ENCODE results near the gene SEMA3G.

SEMA3G gene

DNA sequence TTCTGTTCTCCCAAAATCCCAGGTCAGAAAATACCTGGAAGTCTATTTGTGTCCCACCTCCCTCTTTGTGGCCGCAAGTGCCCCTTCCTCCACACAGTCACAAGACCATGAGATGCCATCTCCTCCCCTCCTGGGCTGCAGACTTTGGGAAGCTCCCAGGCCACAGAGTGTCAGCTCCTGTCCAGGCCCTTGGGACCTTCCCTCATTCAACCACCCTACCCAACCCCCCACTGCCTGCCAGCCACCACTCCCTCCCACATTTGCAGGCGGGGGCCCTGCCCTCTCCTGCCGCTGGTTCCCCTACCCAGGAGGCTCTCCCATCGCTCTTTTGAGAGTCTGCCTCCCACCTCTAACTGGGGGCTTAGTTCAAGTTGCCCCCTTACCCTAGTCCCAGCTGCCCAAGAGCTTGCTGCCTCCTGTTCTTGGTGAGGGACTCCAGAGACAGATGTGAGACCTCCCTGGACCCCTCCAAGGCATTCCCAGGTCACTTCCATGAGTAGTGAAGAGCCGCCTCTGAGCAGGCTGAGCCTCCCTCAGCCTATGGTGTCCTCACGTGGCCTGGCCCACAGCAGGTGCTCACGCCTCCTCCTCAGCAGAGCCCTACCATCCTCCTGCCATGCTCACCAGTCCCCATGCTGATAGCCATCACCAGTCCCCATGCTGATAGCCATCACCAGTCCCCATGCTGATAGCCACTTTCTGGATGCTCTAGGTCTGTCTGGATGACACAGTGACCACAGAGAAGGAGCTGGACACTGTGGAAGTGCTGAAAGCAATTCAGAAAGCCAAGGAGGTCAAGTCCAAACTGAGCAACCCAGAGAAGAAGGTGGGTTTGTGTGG lies 34.4 kb upstream of the SEMA3G start:
- no peak for DNase-seq

DNA sequence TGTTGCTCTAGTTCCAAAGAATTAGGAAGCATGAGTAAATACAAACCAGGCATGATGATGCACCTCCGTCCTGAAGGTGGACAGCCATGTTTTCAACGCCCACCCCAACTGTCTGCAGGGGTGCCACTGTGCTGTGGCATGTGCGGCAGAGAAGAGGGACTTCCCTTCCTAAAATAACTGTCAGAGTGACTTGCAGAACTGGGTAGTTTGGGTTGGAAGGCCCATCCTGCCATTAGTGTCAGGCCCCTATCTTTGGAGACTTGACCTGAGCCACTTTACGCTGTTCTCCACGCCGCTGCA lies 32.8 kb upstream of the SEMA3G start:
- no peak for DNase-seq

DNA sequence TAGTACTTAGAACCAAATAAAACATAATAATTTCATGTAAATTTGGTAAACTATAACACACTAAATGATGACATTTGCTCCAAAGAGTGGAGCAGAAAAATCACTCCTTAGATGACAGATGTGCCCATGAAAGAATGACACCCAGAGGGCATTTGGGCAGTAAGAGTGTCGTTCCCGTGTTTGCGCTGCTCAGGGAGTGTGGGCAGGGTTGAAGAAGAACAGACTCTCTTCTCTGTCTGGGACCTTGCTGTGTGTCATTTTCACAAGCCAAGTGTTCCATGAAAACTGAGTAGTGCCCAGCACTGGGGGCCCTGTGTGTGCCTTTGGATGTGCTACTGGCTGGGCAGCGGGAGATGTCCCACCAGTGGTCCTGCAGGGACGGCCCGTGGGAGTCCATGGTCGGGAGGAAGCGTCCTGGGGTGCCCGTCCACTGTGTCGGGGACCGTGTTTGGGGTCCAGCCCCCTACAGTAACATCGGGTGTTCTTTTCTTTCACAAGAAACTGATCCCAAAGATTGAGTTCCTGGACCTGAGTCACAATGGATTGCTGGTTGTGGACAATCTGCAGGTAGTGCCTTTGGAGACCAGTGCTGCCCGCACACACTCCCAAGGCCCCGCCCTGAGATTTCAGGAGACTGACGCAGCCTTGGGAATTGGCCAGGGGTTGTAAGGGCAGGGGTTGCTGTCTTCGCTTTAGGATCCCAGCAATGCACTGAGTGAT lies 32.3 kb upstream of the SEMA3G start:
- DNase-seq: no peak

DNA sequence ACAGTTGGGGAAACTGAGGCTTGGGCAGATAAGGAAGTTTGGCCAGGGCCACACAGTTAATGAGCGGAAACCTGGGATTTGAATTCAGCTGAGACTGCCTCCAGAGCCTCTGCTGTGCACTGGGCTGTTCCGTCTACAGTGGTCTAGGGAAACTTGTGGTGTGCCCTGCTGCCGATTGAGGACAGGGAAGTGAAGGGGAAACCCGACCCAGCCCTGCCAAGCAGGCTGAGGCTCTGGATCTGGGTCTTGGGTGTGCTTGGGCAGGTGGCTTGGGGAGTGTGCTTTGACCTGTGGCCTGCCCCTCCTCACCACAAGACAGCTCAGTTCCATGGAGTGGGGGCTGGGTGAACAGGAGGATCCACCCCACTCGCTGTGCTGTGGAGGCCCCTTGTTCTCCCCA lies 28.1 kb upstream of the SEMA3G start:
- DNase-seq: no peak

DNA sequence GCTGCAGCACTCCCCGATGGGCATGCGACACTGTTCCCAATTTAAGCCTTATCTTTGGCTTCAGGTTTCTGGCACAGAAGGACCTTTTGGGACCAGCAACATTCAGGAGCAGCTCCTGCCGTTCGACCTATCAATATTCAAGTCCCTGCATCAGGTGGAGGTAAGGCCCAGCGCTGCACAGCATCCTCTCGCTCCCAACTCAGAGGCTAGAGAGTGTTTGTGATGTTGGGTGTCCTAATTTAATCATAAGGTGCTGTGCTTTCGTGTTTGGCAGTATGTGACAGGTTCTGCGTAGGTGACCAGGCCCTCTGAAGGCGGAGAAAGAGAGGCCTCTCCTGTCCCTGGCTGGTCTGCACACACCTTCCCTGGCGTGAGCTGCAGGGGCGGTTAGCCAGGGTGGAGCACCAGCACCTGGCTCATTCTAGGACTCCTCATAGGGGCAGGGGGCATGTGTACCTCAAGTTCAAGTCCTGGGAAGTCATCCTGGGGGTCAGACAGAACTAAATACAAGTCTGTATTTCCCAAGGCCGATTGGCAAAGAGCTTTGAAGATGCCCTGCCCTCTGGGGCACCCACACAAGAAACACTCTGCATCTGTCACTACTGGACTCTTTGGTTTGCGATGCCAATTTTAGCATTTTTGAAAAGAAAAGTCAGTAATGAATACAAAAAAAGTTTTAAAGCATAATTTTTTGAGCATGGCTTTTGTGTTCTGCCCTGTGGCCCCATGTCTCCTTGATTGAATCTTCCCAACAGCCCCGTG lies 27.5 kb upstream of the SEMA3G start:
- no peak for DNase-seq

DNA sequence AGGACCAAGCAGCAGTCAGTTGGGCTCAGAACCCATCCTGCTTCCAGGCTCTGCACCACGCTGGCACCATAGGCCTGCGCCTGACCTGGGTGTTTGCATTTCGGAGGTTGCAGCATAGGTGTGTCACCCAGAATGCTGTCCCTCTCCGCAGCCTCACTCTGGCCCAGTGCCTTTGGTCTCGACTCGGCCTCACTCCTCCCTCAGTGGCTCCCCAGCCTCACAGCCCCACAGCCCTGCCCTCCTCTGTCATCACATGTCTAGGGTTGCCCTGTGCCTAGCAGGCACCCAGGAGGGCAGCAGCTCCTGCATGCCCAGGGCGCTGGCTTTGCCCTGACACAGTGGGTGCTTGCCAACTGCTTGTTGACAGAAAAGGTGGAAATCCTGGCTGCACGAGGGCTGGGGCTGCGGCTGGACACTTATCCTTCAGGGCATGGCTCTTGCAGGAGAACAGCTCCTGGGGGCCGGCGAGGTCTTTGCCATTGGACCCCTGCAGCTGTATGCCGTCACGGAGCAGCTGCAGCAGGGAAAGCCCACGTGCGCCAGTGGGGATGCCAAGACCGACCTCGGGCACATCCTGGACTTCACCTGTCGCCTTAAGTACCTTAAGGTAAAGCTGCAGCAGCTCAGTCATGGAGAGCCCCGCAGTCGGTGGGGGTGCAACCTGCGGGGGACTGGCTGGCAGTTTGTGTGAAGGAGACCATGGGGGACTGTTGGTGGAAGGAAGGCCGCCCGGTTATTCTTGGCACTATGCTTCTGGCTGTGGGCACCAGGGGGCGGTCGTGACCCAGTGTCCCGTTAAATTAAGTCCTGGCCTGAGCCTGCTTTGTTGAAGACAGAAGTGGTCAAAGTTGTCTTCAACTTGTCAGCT lies 26.7 kb upstream of the SEMA3G start:
- peak in 1 of 2 donors; percentile 23 for DNase-seq

DNA sequence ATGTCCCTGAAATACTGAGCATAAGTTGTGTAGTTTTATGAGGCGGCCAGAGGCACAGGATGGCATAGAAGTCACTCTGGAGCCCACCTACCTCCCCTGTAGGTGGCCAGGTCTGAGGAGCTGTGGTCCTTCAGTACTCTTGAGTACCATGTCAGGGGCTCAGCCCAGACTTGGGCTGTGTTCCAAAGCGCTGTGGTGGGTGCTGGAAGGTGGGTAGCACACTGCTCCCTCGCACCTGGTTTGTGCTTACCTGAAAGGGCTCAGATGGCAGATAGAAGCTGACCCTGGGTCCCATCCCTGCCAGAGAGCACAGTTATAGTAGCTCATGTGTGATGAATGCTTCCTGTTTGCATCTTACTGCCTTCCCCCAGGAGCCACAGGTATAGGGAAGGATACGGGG lies 26.0 kb upstream of the SEMA3G start:
- no peak for DNase-seq

DNA sequence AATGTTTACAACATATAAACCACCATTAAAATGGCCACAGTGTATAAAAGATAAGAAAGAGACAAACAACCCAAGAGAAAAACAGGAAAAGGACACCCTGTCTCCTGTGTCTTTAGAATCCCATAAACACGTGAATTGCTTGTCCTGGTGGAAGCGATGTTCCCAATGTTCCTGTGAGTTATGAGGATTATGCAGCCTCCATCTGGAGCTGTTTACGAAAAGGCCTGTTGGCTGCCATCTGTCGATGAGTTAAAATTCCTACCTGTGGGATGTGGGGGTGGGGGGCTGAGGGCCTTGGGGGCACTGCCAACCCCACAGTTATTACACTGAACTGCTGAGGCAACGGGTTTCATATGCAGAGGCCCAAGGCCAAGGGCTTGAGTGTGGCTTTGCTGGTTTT lies 24.1 kb upstream of the SEMA3G start:
- DNase-seq: no peak

DNA sequence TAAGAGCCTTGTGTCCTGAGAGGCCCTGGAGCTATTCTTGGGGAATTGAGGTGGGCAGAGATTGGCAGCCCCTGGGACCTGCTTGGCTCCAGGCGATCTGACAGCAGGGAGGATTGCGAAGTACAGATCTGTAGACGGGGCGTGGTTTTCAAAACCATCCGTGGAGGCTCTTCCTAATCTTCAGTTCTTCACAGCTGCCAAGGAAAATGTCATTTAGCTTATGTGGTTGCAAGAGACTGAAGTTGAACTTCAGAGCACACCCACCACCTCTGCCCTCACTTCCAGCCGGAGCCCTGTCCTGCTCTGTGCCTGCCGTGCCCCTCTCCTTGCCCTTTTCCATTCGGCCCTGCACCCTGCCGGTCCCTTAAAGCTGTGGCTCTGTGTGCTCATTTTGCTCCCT lies 23.4 kb upstream of the SEMA3G start:
- no peak for DNase-seq

DNA sequence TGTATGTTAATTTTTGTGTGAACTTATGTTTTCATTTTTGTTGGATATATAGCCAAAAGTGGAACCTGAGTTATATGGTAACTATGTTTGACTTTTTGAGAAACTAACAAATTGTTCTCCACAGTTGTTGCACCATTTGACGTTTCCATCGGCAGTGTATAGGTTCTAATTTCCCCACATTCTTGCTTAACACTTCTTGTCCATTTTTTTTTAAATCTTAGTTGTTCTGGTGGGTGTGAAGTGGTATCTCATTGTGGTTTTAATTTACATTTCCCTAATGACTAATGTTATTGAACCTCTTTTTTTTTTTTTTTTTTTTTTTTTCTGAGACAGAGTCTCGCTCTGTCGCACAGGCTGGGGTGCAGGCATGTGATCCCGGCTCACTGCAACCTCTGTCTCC lies 18.5 kb upstream of the SEMA3G start:
- DNase-seq: no peak

DNA sequence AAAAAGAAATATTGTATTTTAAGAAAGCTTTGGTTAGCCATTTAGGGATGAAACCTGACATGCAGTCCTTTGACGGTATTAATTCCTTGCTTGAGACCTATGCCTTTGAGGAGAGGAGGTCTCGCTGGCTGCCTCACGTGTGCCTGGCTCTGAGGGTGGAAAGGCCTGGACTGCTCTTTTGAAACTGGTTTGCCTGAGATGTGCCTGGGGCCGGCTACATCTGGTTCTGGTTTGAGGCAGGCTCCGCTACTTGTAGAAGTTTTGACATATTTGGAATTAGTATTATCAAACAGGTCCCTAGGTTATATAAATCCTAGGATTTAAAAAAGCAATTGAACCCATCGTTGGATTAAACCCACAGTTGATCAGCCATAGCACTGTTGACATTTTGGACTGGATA lies 17.0 kb upstream of the SEMA3G start:
- no peak for DNase-seq

DNA sequence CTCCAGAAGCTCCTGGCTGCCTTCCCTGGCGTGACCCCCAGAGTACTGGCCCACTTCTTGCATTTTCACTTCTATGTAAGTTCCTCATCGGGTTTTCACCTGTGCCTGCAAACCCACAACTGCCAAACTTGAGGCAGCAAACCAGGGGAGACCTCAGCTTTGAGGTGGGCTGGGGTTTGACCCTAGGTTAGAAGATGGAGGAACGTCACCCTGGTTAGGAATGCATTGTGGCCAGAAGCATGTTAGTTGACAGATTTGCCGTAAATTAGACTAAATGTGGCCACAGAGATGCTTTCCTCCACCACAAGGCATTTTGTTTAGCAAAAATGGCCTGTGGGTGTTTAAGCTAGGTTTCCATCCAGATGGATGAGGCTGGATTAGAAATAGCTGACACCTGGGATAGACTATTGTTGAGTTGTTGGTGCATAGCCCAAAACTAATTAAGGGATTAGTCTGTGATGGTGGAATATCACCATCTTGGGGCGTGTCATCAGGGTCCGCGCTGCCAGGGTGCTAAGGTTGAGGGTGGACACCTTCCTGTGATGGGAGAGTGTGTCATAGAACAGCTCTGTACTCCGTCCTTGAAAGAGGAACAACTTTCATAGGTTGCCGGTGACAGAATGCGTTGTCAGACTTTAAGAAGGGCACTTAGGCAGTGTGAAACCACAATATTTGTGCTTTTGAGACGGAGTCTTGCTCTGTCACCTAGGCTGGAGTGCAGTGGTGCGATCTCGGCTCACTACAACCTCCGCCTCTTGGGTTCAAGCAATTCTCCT lies 14.1 kb upstream of the SEMA3G start:
- no peak for DNase-seq

DNA sequence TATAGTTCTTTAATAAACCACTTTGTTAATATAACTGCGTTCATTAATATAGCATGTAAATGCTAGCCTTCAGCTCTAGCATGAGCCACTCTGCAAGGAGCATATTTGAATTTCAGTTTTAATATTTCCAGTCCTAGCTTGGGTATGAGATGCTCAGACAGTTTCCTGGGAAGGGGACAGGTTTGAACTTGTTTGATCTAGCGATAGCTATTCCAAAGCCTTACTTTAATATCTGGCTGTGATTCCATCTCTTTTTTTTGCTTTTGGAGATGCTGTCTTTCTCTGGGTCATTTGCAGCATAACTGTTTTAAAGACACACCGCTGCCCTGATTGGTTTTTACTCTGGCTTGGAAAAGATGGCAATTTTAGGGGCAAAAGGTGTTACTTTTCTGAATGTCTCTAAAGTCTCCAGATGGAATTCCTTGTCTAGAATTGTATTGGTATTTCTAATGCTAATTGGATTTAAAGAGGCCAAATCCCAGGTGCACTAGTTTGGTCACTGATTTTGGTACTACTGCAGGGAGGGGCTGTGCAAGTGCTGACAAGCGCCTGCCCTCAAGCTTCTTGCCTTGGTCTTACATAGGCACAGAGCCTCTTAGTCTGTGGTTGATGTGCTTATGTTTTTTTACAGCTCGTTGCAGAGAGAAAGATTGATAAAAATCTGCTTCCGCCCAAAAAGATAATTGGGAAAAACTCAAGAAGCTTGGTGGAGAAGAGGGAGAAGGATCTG lies 13.3 kb upstream of the SEMA3G start:
- DNase-seq: no peak

DNA sequence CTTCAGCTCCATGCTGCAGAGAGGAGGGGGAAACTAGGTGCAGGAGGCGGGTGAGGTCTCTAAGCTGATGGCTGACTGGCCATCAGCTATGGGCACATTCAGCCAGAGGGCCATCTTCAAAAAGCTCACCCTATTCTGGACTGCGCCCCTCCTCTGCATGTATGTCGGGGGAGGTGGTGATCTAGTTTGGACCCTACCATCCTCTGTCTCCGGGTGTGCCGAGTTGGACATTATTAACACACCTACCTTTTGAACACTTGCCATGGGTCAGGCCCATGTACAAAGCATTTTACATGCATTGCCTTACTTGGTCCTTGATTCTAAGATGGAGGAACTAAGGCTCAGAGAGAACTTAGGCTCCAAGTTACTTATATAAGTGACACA lies 11.9 kb upstream of the SEMA3G start:
- no peak for DNase-seq

DNA sequence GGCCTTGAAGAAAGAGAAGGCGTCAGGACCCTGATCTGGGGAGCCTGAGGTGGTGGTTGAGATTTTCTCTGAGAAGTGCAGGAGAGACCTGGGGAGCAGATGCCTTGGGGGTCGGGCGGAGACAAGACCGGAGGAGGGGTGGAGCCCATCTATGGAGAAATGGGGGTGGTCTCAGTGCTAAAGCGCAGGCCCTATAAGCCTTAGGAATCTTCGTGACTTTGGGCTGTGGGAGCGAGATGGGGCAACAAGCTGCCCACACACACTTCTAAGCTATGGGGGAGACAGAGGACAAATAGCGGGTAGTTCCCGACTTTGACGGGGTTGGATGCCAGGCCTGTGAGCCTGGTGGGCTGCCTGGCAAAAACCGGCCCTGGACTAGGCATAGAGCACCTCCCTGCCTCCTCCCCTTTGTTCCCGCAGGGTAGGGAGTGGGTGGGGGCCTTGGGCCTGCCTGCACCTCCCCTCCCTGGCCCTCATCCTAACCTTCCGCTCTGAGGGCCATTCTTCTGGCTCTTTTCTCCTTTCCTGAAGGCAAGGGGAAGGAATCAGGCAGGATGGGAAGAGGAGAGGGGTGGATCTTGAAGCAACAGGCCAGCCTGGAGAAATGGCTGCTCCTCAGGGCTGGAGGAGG lies 11.4 kb upstream of the SEMA3G start:
- DNase-seq: no peak

DNA sequence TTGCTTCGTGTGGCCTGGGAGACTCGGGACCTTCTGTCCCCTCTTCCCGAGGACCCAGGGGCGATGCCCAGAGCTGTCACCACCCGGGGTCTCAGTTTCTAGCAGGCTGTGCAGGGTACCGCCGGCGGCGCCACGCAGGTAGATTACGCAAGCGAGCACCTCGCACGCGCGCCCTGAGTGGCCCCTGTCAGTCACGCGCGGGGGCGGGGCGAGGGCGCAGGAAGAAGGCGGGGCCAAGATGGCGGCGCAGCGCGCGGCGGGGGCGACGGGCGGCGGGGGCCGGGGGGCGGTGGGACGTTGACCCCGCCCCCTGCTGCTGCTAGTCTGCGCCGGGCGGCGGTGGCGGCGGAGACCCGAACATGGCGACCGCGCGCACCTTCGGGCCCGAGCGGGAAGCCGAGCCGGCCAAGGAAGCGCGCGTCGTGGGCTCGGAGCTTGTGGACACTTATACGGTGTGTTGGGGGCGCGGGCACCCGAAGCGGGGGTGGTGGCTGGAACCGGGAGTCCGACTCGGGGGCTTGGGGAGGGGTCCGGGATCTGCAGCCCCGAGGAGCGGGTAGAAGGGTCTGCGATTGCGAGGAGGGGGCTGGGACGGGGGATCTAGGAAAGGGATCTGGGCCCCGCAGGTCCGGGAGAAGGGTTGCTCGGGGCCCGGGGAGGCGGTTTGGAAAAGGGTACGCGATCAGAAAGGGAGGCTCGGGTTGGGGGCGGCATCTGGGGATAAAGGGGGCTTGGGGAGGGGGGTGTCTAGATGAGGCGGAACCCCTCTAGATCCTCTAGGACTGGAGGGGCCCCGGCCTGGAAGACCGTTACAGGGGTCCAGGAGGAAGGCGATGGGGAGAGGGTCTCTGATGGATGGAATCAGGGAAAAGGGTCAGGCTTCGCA lies 10.6 kb upstream of the SEMA3G start, which contains the start of gene NISCH:
Gene NISCH, plus strand, starts transcription at position 322 of the 886 bp plus-strand sequence. Its CDS starts 38 bp downstream, at position 360.
- DNase-seq: peak; percentile 97 to 98

DNA sequence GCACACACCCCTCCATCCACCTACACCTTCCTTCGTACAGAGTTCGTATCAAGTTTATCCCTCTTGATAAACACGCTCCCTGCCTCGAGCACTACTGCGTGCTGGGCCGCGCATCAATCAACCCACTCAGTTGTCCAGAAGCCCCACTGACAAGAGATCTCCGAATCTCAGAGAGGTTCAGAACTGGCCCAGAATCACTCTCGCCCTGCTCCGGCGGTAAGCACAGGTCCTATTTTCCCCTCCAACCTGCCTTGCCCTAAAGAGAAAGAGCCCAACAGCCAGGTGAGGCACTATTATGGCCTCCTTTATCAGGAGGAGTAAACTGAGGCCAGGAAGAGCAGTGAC lies 10.0 kb upstream of the SEMA3G start:
- DNase-seq: no peak

DNA sequence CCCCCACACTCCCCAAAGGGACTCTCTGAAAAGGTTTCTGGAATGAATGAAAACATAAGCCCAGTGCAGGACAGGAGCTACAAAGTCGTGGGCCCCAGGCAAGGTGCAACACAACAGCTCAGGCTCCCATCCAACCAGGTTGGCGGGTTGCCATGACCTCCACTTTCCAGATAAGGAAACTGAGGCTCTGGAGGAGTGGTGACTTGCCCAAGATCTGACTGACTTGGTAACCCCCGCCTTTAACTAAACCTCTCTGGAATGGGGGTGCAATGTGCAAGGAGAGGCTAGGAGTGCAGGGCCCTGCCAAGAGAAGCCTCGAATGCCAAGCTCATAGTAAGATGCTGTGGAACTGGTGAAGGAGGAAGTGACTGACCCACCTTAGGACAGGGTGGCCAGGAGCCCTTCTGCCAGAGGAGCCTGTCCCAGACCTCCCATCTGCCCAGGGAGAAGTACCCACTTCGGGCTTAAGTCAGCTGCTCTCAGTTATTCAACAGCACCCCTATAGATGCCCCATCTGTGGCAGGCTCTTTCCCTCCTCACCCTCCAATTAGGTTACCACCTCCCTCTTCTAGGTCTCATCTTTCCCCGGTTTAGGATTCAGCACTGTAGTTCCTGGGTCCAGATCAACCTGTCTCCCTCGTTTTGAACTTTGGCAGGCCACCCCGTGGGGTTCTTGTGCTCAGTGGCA lies 9.5 kb upstream of the SEMA3G start:
- DNase-seq: peak in 1 of 2 donors; percentile 26
